Measurements from ENCODE around the gene PTPRCAP.
"Not testable (repeated sequence)": the region's sequence is repeated elsewhere in the genome, so short reads cannot be mapped to it uniquely, and the experiment has no call there.

The PTPRCAP gene

DNA sequence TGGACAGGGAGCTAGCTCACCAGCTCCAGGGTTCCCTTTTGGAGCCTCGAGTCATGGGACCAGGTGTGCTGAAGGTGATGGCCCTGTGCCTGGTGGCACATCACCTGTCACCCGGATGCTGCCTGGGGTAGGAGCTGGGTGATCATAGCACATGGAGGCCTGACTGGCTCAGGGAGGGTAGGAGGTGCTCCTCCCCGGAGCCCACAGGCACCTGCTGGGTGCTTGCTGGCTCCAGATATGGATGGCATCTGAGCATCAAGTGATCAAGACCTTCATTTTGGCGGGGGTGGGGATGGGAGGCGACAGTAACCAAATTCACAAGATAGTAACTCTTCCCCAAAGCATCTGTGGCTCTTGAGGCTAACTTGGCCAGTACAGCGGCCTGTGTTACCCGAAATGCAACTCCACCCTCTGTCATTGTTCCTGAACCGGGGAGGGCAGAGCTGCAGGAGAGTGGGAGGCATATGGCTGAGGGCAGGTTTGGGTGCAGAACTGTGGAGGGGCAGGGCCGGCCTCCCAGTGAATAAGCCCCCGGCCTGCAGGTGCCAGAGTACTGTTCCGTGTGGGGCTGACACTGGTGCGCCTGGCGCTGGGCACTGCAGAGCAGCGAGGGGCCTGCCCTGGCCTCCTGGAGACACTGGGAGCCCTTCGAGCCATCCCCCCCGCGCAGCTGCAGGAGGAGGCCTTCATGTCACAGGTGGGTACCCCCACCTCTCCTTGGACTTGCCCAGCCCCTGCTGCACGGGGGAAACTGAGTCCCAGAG is 28.9 kb downstream of the PTPRCAP start:
- no peak for FAIRE-seq

GRCh38 chr11:67407688-67408163 is 29.8 kb downstream of the PTPRCAP start:
- no peak for FAIRE-seq

- no peak for FAIRE-seq
Observed at GRCh38 chr11:67406969-67407687, 30.4 kb downstream of the PTPRCAP start.

DNA sequence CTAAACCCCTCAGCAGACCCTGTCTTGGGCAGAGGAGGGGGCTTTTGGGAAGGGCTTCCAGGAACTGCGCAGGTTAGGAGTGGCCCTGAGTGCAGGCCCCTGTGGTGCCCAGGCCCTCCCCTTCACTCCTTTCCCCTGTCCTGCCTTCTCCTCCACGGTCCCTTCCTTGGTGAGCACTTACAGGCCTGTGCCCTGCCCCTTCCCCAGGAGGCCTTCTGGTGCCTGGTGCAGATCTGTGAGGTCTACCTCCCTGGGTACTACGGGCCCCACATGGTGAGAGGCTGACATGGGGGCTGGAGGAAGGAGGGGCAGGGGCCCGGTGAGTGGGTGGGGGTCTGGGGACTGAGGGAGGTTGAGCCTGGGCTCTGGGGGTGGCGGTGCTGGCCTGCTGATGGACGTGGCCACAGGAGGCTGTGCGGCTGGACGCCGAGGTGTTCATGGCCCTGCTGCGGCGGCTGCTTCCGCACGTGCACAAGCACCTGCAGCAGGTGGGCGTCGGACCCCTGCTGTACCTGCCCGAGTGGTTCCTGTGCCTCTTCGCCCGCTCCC is 31.0 kb downstream of the PTPRCAP start:
- FAIRE-seq, result no peak

- FAIRE-seq, result no peak
Observed at GRCh38 chr11:67405688-67406339, 31.7 kb downstream of the PTPRCAP start.

DNA sequence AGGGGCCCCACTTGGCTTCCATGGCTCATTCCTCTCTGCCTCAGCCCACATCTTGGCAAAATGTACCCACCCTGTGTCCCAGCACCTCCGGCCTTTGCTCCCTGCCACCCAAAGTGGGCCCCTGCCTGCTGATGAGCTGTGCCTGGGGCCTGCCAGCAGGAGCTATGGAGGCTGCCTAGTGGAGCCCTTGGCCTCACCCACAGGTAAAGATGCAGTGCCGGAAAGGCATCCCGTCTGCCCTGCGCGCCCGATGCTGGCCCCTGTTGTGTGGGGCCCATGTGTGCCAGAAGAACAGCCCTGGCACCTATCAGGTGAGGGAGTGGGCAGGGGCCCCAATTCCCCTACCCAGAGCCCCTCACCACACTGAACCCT is 32.3 kb downstream of the PTPRCAP start:
- FAIRE-seq, result no peak

GRCh38 chr11:67404515-67405195 is 32.8 kb downstream of the PTPRCAP start:
- FAIRE-seq, result no peak

DNA sequence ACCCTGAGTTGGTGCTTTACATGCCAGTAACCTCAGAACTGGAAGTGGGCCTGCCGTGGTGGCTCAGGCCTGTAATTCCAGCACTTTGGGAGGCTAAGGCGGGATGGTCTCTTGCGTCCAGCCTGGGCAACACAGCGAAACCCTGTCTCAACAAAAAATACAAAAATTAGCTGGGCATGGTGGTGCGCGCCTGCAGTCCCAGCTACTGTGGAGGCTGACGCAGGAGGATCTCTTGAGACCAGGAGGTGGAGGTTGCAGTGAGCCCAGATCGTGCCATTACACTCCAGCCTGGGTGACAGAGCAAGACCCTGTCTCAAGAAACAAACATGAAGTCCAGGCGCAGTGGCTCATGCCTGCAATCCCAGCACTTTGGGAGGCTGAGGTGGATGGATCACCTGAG is 34.4 kb downstream of the PTPRCAP start:
- FAIRE-seq, result not testable (repeated sequence)

GRCh38 chr11:67402192-67402839 is 35.2 kb downstream of the PTPRCAP start:
- not testable (repeated sequence) for FAIRE-seq

DNA sequence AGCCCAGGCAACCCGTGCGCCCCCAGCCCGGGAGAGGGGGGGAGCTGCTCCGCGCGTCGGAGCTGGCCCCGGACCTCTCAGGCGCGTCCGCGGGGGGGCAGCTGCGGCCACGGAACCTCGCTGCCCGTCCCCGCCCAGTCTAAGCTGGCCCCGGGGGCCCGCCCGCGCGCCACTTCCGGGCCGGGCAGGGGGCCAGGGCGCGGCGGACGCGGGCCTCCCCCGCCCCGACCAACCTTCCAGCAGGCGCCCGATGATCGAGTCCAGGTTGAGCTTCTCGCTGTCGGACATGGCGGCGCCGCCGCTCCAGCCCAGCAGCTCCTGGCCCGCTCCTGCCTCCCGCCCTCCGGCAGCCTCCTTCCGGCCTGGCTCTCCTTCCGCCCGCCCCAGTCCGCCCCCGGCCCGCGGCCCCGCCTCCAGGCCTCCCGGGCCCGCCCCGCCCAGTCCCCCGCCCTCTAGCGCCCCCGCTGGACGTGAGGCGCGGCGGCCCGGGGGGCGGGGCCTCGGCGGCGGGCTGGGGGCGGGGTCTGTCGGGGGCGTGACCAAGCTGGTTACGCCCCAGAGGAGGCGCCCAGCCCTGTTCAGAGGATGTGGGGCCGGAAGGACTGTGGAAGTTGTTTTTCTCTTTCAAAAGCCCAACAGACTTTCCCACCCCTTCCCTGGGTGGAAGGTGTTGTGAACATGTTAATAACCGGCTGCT is 35.8 kb downstream of the PTPRCAP start, which contains the start of gene PPP1CA:
PPP1CA (minus strand) TSS at position 364 of the 697 bp plus-strand sequence; CDS start at position 288, 76 bp downstream.
- FAIRE-seq, result no peak

DNA sequence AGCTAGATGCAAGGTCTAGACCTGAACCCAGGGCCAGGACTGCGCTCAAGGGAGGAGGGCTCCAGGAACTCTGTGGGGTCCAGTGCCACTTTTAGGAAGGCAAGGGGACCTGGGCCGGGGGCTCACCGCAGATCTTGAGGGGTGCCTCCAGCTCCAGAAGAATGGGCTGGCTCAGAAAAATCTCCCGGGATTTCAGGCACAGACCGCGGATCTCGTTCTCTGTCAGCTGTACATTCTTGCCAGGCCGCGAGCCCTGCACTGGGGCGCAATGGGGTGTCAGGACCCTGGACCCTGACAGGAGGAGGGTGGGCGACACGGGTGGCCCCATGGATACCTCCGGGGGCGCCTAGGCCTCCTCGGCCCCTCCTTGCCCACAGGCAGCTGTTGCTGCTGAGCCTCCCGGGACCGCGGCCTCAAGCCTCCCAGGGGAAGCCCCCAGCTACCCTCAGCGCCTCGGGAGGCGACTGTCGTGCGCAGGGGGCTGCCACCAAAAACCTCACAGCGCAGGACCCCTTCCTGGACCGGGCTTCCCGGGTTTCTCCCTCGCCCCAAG is 36.5 kb downstream of the PTPRCAP start:
- FAIRE-seq, result no peak

DNA sequence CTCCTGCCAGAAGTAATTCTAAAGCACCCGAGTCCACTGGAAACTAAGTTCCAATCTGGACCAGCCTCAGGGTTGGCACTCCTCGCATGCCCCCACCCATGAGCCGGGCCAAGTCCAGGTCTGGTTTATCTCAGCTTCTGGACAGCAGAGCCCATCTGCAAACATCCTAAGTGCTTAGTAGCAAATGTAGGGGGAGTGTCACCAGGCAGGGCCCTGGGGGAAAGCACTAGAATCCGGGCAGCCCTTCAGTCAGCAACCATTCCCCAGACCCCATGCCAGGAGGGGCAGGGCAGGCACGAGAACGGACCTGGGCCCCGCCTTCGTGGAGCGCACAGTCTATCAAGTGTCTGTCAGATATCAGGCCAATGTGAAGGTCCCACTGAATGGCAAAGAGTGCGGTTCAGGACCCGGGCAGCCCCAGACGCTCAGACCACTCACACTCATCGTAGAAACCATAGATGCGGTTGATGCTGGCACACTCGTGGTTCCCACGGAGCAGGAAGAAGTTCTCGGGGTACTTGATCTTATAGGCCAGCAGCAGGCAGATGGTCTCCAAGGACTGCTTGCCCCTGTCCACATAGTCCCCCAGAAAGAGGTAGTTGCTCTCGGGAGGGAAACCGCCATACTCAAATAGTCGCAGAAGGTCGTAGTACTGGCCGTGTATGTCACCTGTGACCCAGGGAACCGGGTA is 37.1 kb downstream of the PTPRCAP start:
- FAIRE-seq, result no peak

- FAIRE-seq, result no peak
Observed at GRCh38 chr11:67398661-67399563, 38.6 kb downstream of the PTPRCAP start.

DNA sequence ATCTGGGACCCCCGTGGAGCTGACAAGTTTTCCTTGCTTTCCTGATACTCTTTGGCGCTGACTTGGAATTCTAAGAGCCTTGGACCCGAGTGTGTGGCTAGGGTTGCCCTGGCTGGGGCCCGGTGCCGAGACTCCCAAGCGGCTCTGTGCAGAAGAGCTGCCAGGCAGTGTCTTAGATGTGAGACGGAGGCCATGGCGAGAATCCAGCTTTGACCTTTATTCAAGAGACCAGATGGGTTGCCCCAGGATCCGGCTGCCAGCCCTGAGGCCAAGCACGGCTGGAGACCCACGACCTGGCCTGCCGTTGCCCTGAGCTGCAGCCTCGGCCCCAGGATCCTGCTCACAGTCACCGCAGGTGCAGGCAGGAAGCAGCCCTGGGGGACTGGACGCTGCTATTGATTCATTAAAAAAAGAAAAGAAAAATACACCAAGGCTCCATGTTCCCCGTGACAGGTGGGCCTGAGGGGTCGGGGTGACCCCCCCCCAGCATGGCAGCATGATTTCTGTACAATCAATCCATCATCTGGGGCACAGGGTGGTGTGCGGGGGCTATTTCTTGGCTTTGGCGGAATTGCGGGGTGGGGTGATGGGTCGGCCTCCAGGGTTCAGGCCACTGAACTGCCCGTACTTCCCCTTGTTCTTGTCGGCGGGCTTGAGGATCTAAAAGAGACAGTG is 39.4 kb downstream of the PTPRCAP start:
- FAIRE-seq, result no peak

DNA sequence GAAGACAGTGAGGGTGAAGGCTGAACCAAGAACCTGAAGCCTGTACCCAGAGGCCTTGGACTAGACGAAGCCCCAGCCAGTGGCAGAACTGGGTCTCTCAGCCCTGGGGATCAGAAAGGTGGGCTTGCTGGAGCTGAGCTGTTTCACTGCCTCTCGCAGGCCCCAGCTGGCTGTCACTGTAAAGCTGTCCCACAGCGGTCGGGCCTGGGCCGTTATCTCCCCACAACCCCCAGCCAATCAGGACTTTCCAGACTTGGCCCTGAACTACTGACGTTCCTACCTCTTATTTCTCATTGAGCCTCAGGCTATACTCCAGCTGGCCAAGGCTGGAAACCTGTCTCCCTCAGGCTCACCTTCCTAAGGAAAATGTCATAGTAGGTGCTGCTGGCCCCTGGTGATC is 39.9 kb downstream of the PTPRCAP start:
- no peak for FAIRE-seq

- no peak for FAIRE-seq
Observed at GRCh38 chr11:67396587-67397389, 40.7 kb downstream of the PTPRCAP start.

DNA sequence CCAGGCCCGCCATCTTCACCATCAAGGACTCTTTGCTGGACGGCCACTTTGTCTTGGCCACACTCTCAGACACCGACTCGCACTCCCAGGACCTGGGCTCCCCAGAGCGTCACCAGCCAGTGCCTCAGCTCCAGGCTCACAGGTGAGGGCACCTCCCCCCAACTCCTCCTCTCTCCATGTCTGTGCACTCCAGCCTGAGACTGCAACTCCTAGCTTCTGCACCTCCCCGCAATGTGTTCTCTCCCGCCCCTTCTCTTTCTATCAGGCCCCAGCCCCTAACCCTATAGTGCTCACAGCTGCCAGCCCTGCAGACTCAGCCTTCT is 41.3 kb downstream of the PTPRCAP start:
- FAIRE-seq, result no peak

Measured in endometrium (tissue), 2 donors.